GM18526 (cell line): ENCODE data around the gene MAP2K4.

Experiments
- POLR2A ChIP-seq: IDR thresholded peaks from 3 replicates; pipeline ENCODE4 v1.6.1; 2011; ENCODE audit not compliant: insufficient read length; ENCODE audit errors: extremely low read depth

MAP2K4 gene

GRCh38 chr17:12104831-12105230, 84.2 kb downstream of the MAP2K4 start:
- TF ChIP-seq POLR2A = no peak

DNA sequence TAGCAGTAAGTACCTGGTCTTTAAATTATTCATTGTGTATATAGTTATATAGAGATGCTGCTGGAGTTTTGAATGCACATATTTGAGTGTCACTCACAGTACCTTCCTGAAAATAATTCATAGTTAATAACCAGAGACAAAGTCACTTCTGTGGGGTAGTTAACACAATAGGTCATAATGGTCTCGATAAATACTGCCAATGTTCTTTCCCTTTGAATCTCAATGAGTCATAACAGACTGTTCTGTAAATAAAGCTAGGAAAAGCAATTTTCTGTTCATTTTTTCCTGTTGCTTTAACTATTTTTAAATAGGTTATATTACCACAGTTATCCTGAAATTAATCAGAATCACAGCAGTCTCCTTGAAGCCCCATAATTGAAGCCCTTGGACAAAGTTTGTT, 87.2 kb downstream of the MAP2K4 start:
- TF ChIP-seq POLR2A = no peak

GRCh38 chr17:12110906-12111305, 90.2 kb downstream of the MAP2K4 start:
- no peak for TF ChIP-seq POLR2A

GRCh38 chr17:12113156-12113555, 92.5 kb downstream of the MAP2K4 start:
- TF ChIP-seq POLR2A = no peak

DNA sequence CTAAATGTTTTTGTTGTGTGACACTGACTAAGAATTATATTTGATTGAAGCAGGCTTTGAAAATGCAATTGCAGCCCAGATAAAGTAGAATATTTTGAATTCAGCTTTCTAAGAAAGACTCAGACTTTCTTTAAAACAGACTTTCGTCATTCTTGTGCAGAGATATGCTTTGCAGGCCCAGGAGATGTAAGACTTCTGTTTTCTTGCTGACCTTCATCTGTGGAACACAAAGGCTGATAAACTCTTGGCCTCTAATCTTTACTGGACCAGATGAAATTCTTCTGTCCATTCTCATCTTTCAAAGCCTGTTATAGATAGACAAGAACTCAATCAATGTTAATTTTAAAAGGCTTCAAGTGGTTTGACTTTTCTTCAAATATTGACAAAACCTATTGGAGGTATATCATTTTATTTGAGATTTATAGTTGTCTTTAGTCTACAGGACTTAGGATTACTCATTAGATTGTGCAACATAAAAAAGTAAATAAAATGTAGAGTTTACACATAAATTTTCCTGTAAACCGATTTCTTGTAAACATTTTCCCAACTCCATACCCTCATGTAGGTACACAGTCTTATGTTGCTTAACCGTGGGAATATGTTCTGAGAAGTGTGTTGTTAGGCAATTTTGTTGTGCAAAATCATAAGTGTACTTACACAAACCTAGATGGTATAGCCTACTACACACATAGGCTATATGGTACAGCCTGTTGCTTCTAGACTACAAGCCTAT, 94.2 kb downstream of the MAP2K4 start:
- TF ChIP-seq POLR2A = no peak

GRCh38 chr17:12116143-12116542, 95.5 kb downstream of the MAP2K4 start:
- TF ChIP-seq POLR2A = no peak

- no peak for TF ChIP-seq POLR2A
Observed at GRCh38 chr17:12118617-12119016, 97.9 kb downstream of the MAP2K4 start.

- no peak for TF ChIP-seq POLR2A
Observed at GRCh38 chr17:12122075-12122474, 101.4 kb downstream of the MAP2K4 start.

- TF ChIP-seq POLR2A = no peak
Observed at GRCh38 chr17:12127177-12127576, 106.5 kb downstream of the MAP2K4 start.

DNA sequence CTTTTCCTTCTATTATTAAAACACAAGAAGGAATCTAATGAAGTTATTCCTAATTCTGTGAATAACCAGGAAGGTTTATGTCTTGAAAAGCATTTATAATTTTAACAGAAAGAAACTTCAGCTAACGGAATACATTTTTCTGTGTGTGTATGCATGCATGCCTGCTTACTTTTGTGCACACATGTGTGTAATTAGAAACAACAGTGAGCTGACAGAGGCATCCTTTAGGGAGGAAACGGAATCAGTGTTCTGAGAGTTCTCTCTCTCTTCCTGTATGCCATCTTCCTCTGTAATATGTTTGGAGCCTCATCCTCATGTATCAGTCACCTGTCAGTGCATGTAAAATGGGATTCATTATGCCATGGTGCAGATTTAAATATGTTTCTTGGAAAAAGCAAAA, 107.0 kb downstream of the MAP2K4 start:
- TF ChIP-seq POLR2A = no peak

GRCh38 chr17:12128946-12129345, 108.3 kb downstream of the MAP2K4 start:
- TF ChIP-seq POLR2A = no peak

DNA sequence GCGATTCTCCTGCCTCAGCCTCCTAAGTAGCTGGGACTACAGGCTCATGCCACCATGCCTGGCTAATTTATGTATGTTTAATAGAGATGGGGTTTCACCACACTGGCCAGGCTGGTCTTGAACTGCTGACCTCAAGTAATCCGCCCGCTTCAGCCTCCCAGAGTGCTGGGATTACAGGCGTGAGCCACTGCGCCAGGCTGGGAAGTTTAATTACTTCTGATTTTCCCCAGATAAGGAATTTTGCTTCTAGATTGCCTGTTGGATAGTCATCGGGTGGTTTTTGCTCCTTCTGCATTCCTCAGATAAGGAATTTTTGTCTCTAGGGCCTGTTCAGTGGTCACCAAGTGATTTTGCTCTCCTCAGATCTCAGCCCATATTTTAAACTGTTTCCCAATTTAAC, 112.5 kb downstream of the MAP2K4 start:
- TF ChIP-seq POLR2A = no peak

DNA sequence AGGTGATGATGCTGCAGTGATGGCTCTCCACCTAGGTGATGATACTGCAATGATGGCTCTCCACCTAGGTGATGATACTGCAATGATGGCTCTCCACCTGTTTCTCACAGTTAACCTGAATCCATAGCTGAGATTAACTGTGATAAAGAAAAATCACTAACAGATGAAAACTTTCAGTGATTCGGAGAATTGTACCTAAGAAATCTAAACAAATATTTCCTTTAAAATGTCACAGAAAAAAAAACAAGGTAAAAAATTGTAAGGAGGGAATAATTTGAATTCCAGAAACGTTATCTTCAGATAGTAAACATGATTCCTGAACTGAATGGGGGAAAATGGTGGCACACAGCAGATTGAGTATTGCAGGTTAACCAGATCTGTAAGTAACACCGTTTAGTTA, 113.4 kb downstream of the MAP2K4 start:
- TF ChIP-seq POLR2A = no peak

DNA sequence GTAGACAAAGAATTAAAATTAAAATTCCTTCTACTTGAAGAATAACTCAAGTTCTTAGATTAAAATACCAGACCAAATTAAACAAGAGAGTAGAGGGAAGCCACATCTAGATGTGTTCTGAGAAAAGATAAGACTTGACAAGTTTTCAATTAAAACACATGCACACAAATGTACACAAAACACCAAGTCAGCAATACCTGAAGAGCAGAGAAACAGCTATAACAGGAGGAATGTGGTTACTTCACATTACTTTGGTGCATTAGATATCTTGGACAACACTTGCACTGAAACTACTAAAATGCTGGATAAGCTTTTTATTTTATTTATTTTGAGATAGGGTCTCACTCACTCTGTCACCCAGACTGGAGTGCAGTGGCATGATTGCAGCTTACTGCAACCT, 113.9 kb downstream of the MAP2K4 start:
- TF ChIP-seq POLR2A = no peak

DNA sequence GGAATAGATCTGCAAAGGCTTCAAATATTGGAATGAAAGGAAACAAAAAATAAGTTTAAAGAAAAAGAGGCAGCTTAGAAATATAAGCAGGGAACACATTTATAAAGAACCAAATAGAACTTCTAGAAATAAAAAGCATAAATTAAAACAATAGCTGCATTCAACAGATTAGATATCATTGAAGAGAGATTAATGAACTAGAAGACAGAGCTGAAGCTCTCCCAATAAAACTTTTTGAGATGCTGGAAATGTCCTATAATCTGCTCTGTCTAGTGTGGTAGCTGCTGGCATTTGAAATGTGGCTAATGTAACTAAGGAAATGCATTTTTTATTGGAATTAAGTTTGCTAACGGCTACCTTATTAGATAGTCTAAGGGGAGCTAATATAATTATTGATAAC, 115.6 kb downstream of the MAP2K4 start:
- TF ChIP-seq POLR2A = no peak

DNA sequence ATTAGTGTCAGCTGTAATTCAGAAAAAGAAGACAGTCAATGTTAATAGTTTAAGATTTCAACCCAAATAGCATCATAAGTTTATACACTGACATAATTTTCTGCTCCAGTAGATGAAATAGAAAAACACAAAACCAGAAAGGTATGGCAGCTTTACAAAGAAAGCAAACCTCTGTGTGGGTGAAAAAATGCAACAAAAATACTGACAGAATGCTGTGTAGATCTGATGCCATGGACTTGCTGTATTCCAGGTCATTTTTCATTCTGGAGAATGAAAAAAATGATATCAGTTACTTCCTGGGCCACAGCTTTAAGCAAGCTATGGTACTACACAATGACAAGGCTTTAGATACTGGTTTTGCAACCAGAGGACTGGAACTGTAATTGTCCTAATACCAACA, 116.0 kb downstream of the MAP2K4 start:
- TF ChIP-seq POLR2A = no peak

GRCh38 chr17:12137859-12138258, 117.2 kb downstream of the MAP2K4 start:
- no peak for TF ChIP-seq POLR2A
